ENCODE measurements around the gene AFAP1. TPM values are rescaled to one million over a fixed set of nuclear protein-coding genes. Genes with fewer than 3 reads are reported as not detected.
A peak's percentile ranks its signal among the peaks of the same experiment; 100 is the strongest.

The AFAP1 gene
- total and polyA plus RNA-seq, 2 of the 4 experiments (the other 2 are of a cell fraction), result 48.2 to 80.9 TPM

- H3K9me1 ChIP-seq (ENCODE audit: insufficient read depth, low read length), result peaks cover 8% of the 10 kb centered on the region
- no peak overlapping the region for H2AK5ac ChIP-seq (ENCODE audit: low read depth, low read length)
- DNase-seq, result peak; percentile 71
- no peak overlapping the region for H3K4me3 ChIP-seq (ENCODE audit: insufficient read depth, low read depth, low read length)
- peak overlapping the region; percentile 46 for H2BK5ac ChIP-seq (ENCODE audit: low read depth, low read length, poor library complexity, severe bottlenecking)
- no peaks in the 10 kb centered on the region for H3K79me1 ChIP-seq (ENCODE audit: low read depth in 1 of 2, low read length in 2 of 2)
- H2AFZ ChIP-seq (replicated peaks; ENCODE audit: low read length, poor library complexity), result peak overlapping the region; percentile 64
- in situ Hi-C loops (cut with MboI; ENCODE audit: low sequenced_read_pairs) (loop anchor here (10.0 kb wide), 1 partner anchor 215 kb away; no protein-coding TSS in a partner anchor), intact Hi-C loops (cut with micrococcal nuclease) (loop anchor here (10.0 kb wide), 1 partner anchor 785 kb away; the partner anchor contains the start of gene SORCS2), dilution Hi-C loops (cut with HindIII; ENCODE audit: low sequenced_read_pairs, unreplicated experiment) (no loop called here)
- peak overlapping the region; percentile 63 for H3K18ac ChIP-seq (ENCODE audit: low read depth, low read length)
- no peak overlapping the region for H3K9ac ChIP-seq (ENCODE audit: low read depth, low read length)
- H3K23ac ChIP-seq (ENCODE audit: low read depth, low read length), result 0 out of 2 replicates have a peak overlapping the region, but pooled peaks have one; percentile 33
- H3K4me1 ChIP-seq (ENCODE audit: control insufficient read depth, insufficient read depth, low read length), result peaks cover 18% of the 10 kb centered on the region
- H3K14ac ChIP-seq (replicated peaks; ENCODE audit: low read depth, low read length), result peak overlapping the region; percentile 24; the same call in 1 of the 2 replicates
- H3K4ac ChIP-seq (ENCODE audit: low read depth, low read length), result peak overlapping the region; percentile 84; the same call in 1 of the 2 replicates
- H3K36me3 ChIP-seq (ENCODE audit: control insufficient read depth, insufficient read depth, low read length), result no peaks in the 10 kb centered on the region
- ChIA-PET POLR2A (ENCODE audit: unreplicated experiment) (no interaction called here), CTCF (interaction anchor here (0.9 kb wide), 1 partner anchor 42 kb away, joined by 3 read pairs; no protein-coding TSS in a partner anchor)
- H4K5ac ChIP-seq (ENCODE audit: low read depth, low read length), result no peak overlapping the region; the same call in 1 of the 2 replicates
- peak overlapping the region; percentile 70 for H4K91ac ChIP-seq (ENCODE audit: insufficient read depth, low read depth, low read length)
- H3K4me2 ChIP-seq (ENCODE audit: low read depth, low read length), result no peak overlapping the region
- no peaks in the 10 kb centered on the region for H4K20me1 ChIP-seq (ENCODE audit: insufficient read depth, low read length)
- peak overlapping the region; percentile 76; the same call in 2 of the 3 replicates for H2BK15ac ChIP-seq (ENCODE audit: low read depth, low read length)
- no peaks in the 10 kb centered on the region for H3K9me3 ChIP-seq (ENCODE audit: control insufficient read depth, insufficient read depth, low read length)
- TF ChIP-seq NFE2L2 (IDR thresholded peaks at IDR 0.05; ENCODE audit: low read depth, low read length) (no peak), MXI1 (IDR thresholded peaks at IDR 0.05; ENCODE audit: borderline replicate concordance, low read depth, low read length) (no peak), MAZ (IDR thresholded peaks at IDR 0.05; ENCODE audit: borderline replicate concordance, low read depth, low read length) (peak; percentile 94), CEBPB (IDR thresholded peaks at IDR 0.05; ENCODE audit: low read depth, low read length) (no peak), RFX5 (IDR thresholded peaks at IDR 0.05; ENCODE audit: low read depth, low read length) (no peak)
- no TSS peak for BruUV-seq (replicated peaks)
- ATAC-seq (ENCODE audit: low read depth), result peak; percentile 81
- no peak overlapping the region for H2AK9ac ChIP-seq (replicated peaks; ENCODE audit: low read depth, low read length, poor library complexity)
- peak overlapping the region; percentile 29; the same call in 1 of the 2 replicates for H3K27ac ChIP-seq (ENCODE audit: insufficient read depth, low read length)
- no CpG with 5 or more reads among the region's 2 CpGs for WGBS, 2 experiments (ENCODE audit: extremely low coverage in 2 of 2, insufficient read length in 1 of 2)
- no peaks in the 10 kb centered on the region for H3K27me3 ChIP-seq (ENCODE audit: control insufficient read depth, insufficient read depth, low read length)
- no peak overlapping the region for H3K56ac ChIP-seq (ENCODE audit: extremely low read depth, insufficient read depth, low read length)
- peak overlapping the region in 1 of 2 experiments; percentile 44; a peak in 3 of 4 replicates for H4K8ac ChIP-seq (ENCODE audit: low read depth in 2 of 2, low read length in 2 of 2)
- peak overlapping the region; percentile 81 for H2BK120ac ChIP-seq (ENCODE audit: low read depth, low read length)
- H2BK20ac ChIP-seq (ENCODE audit: low read depth, low read length), result peak overlapping the region; percentile 69
These were observed 40.4 kb upstream of the AFAP1 start for GRCh38 chr4:7980036-7980435.

Measured in IMR-90 (cell line).